HG03520 (cell line): ENCODE data around the gene RNF152.

Experiments used
- ATAC-seq: cut with Tn5 transposase; IDR thresholded peaks from one replicate; pipeline ENCODE4 v1.9.1; 2021; ENCODE audit warnings: mild to moderate bottlenecking, moderate library complexity; ENCODE audit not compliant: unreplicated experiment

Gene RNF152

DNA sequence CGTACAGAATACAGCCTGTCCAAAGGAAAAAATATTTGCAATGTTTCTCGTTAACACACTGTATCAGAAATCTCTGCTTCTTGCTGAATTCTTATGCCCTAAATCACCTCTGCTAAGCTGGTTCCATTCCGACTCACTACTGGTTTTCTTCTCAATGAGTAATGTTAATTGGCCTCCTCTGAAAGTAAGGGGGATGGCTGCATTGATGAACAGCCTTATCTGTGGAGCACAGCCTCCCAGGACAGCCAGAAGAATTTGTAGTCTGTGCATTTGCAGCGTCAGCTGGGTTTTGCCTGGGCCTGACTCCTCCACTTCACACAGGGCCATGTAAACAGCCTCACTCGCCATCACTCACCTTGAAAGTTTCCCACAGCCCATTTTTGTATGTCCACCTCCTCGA is 127.7 kb downstream of the RNF152 start:
- no peak for ATAC-seq

- no peak for ATAC-seq
These were observed 128.4 kb downstream of the RNF152 start for GRCh38 chr18:61764381-61764780.

DNA sequence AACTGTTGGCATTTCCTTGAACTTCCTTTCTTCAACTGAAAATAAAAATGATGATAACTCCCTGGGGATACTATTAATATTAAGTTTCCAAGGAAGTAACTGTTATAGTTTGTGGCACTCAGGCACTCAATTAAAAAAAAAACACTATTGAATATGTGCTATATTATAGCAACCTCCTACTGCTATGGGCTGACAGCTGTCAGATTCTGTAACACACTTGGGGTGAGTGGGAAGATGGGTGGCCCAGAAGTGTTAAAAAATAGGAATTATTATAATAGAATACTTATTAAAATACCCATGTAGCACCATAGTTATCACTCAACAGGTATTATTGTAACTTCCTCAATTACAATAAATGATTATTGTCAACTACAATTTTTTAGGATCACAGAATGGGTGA is 130.9 kb downstream of the RNF152 start:
- ATAC-seq = no peak
